ENCODE measurements around the gene SOX2. TPM values are rescaled to one million over a fixed set of nuclear protein-coding genes. Genes with fewer than 3 reads are reported as not detected.

Gene SOX2
- total and polyA plus RNA-seq, 2 of the 13 experiments (the other 11 are each of a cell fraction or from before 2014, with no cell fraction given) = not detected

- no peak overlapping the region for H3K9ac ChIP-seq (ENCODE audit: insufficient read depth, low read depth, low read length)
- no peak overlapping the region for H2AFZ ChIP-seq (ENCODE audit: low read length)
- ChIA-PET CTCF (ENCODE audit: low intra/inter-chr PET ratio, low total read pairs) (no interaction called here), POLR2A (no interaction called here)
- DNase-seq (ENCODE audit: low spot score) = no peak
- H3K36me3 ChIP-seq (replicated peaks in 1 of 2; ENCODE audit: control insufficient read depth in 1 of 2, insufficient read depth in 2 of 2, low read length in 2 of 2) = no peaks in the 10 kb centered on the region
- ATAC-seq = no peak
- no peaks in the 10 kb centered on the region for H4K20me1 ChIP-seq (ENCODE audit: insufficient read depth, low read length)
- BruUV-seq (replicated peaks) = no TSS peak
- H3K4me1 ChIP-seq (ENCODE audit: insufficient read depth, low read length) = peaks cover 13% of the 10 kb centered on the region
- intact Hi-C loops (cut with micrococcal nuclease; ENCODE audit: unreplicated experiment) (no loop called here), in situ Hi-C loops (cut with HindIII; ENCODE audit: extremely low pct_ligation_motif_present, low pct_unique_long_range_greater_than_20kb) (no loop called here)
- no peak overlapping the region for H3K27ac ChIP-seq (ENCODE audit: extremely low read length, insufficient read depth, low read length)
- WGBS (ENCODE audit: low lambda C conversion rate) = 19% methylated on average over 5 of the region's 5 CpGs
- TF ChIP-seq ATF4 (CRISPR knock-in tag; IDR thresholded peaks at IDR 0.05) = no peak
- TF ChIP-seq SMAD3 (CRISPR knock-in tag; IDR thresholded peaks at IDR 0.05) = no peak
- no peak for TF ChIP-seq ZNF101 (CRISPR knock-in tag; IDR thresholded peaks at IDR 0.05; ENCODE audit: borderline replicate concordance, low read depth)
- TF ChIP-seq ZNF331 (CRISPR knock-in tag; IDR thresholded peaks at IDR 0.05) = no peak
- TF ChIP-seq FOXO1 (CRISPR knock-in tag; IDR thresholded peaks at IDR 0.05) = no peak
- no peak for TF ChIP-seq ZBTB21 (CRISPR knock-in tag; IDR thresholded peaks at IDR 0.05)
- TF ChIP-seq NFATC3 (CRISPR knock-in tag; IDR thresholded peaks at IDR 0.05) = no peak
- TF ChIP-seq ZNF607 (CRISPR knock-in tag; IDR thresholded peaks at IDR 0.05; ENCODE audit: borderline replicate concordance) = no peak
- FAIRE-seq = no peak
- H3K27me3 ChIP-seq (ENCODE audit: control insufficient read depth in 1 of 2, insufficient read depth in 2 of 2, low read length in 2 of 2) = peaks cover 0 to 20% of the 10 kb centered on the region in 2 experiments; a peak in 3 of 5 replicates
- H3K4me3 ChIP-seq (replicated peaks in 1 of 3; ENCODE audit: insufficient read depth in 1 of 3, low read depth in 2 of 3, low read length in 3 of 3) = no peak overlapping the region
- no peak overlapping the region for H3K4me2 ChIP-seq (ENCODE audit: low read depth, low read length)
- no peaks in the 10 kb centered on the region for H3K79me2 ChIP-seq (ENCODE audit: insufficient read depth, low read length)
- H3K9me3 ChIP-seq (ENCODE audit: low read length) = no peaks in the 10 kb centered on the region
These were observed 18.6 kb downstream of the SOX2 start for GRCh38 chr3:181730316-181730715.

DNA sequence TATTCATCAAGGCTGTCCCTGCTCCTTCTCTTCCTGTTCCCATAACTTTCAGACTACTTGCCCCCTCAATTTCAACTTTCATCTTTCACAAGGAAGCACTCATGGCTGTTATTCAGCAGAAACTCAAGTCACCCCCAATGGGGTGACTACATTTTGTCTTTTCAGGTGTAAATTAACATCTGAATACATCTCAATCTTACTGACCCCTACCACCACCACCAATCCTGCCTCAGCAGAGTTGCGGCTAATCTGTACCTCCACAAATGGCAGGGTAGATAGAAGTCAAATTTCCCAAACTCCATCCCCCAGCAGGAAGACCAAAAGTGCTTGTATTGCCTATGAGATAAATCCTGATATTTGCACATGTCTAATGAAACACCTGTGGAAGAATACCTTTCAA, 19.2 kb downstream of the SOX2 start:
- H2AFZ ChIP-seq (ENCODE audit: low read length) = no peak overlapping the region
- H4K20me1 ChIP-seq (ENCODE audit: insufficient read depth, low read length) = no peaks in the 10 kb centered on the region
- no TSS peak for BruUV-seq (replicated peaks)
- H3K4me1 ChIP-seq (ENCODE audit: insufficient read depth, low read length) = peaks cover 13% of the 10 kb centered on the region
- H3K9ac ChIP-seq (ENCODE audit: insufficient read depth, low read depth, low read length) = no peak overlapping the region
- in situ Hi-C loops (cut with HindIII; ENCODE audit: extremely low pct_ligation_motif_present, low pct_unique_long_range_greater_than_20kb) (no loop called here), intact Hi-C loops (cut with micrococcal nuclease; ENCODE audit: unreplicated experiment) (no loop called here)
- 86% methylated on average over 1 of the region's 1 CpG for WGBS (ENCODE audit: low lambda C conversion rate)
- no peak for DNase-seq (ENCODE audit: low spot score)
- no peak overlapping the region for H3K27ac ChIP-seq (ENCODE audit: extremely low read length, insufficient read depth, low read length)
- no peaks in the 10 kb centered on the region for H3K36me3 ChIP-seq (replicated peaks in 1 of 2; ENCODE audit: control insufficient read depth in 1 of 2, insufficient read depth in 2 of 2, low read length in 2 of 2)
- H3K4me2 ChIP-seq (ENCODE audit: low read depth, low read length) = no peak overlapping the region
- peaks cover 0 to 20% of the 10 kb centered on the region in 2 experiments; a peak in 3 of 5 replicates for H3K27me3 ChIP-seq (ENCODE audit: control insufficient read depth in 1 of 2, insufficient read depth in 2 of 2, low read length in 2 of 2)
- ChIA-PET CTCF (ENCODE audit: low intra/inter-chr PET ratio, low total read pairs) (no interaction called here), POLR2A (no interaction called here)
- no peak for ATAC-seq
- H3K9me3 ChIP-seq (ENCODE audit: low read length) = no peaks in the 10 kb centered on the region
- no peak for FAIRE-seq
- no peak overlapping the region for H3K4me3 ChIP-seq (replicated peaks in 1 of 3; ENCODE audit: insufficient read depth in 1 of 3, low read depth in 2 of 3, low read length in 3 of 3)
- H3K79me2 ChIP-seq (ENCODE audit: insufficient read depth, low read length) = no peaks in the 10 kb centered on the region
- TF ChIP-seq RERE (CRISPR knock-in tag; IDR thresholded peaks at IDR 0.05; ENCODE audit: low read depth) (no peak), KDM5A (IDR thresholded peaks at IDR 0.05; ENCODE audit: borderline replicate concordance, low read length) (no peak), ZNF569 (CRISPR knock-in tag; IDR thresholded peaks at IDR 0.05; ENCODE audit: borderline replicate concordance) (no peak), MEF2D (CRISPR knock-in tag; IDR thresholded peaks at IDR 0.05) (no peak), ZNF225 (CRISPR knock-in tag; IDR thresholded peaks at IDR 0.05) (no peak), XBP1 (CRISPR knock-in tag; IDR thresholded peaks at IDR 0.05) (no peak), ZNF558 (CRISPR knock-in tag; IDR thresholded peaks at IDR 0.05; ENCODE audit: borderline replicate concordance) (no peak)
